Hepatocyte (in vitro differentiated cells): ENCODE results near the gene PRKACA.

Source experiments
- EZH2 ChIP-seq: fragments of 200-600 bp; sonication (generic); IDR thresholded peaks from 2 replicates; pipeline ENCODE4 v1.6.1; 2016; ENCODE audit warnings: antibody characterized with exemption, mild to moderate bottlenecking, borderline replicate concordance
- TF ChIP-seq, protein P1 (sequence below): fragments of 200-600 bp; sonication (generic); IDR thresholded peaks from 2 replicates; pipeline ENCODE4 v1.5.1; 2016; ENCODE audit warnings: antibody characterized with exemption, mild to moderate bottlenecking; ENCODE audit not compliant: poor library complexity

DNA sequence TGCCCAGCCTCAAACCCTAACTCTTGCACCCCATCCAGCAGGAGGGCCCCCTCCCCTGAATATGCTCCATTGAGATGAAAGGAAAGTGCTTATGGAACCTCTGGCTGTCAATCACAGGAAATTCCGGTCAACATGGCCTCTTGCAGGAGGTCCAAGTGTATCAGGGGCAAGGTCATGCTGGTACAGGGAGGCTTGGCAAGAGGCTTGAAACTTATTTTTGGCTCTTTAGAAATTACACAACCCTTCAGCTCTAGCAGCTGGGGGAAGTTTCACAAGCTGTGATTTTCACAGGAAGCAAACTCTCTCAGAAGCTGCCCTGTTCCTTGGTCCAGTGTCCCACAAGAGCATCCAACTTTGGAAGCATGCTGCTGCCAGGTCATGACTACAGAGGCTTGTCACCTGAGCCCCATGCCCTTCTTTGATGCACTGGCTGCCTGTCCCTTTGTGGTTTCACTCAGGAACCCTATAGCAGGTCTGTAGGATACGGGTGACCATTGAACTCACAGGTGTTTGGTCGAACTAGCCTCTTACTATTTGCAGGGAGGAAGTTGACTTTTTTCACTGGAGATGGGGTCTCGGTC lies 10.5 kb upstream of the PRKACA start:
- TF ChIP-seq EZH2, result no peak
- TF ChIP-seq, protein P1, sequence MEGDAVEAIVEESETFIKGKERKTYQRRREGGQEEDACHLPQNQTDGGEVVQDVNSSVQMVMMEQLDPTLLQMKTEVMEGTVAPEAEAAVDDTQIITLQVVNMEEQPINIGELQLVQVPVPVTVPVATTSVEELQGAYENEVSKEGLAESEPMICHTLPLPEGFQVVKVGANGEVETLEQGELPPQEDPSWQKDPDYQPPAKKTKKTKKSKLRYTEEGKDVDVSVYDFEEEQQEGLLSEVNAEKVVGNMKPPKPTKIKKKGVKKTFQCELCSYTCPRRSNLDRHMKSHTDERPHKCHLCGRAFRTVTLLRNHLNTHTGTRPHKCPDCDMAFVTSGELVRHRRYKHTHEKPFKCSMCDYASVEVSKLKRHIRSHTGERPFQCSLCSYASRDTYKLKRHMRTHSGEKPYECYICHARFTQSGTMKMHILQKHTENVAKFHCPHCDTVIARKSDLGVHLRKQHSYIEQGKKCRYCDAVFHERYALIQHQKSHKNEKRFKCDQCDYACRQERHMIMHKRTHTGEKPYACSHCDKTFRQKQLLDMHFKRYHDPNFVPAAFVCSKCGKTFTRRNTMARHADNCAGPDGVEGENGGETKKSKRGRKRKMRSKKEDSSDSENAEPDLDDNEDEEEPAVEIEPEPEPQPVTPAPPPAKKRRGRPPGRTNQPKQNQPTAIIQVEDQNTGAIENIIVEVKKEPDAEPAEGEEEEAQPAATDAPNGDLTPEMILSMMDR, result no peak
